ENCODE results near the gene MCRIP2.
A peak's percentile ranks its signal among the peaks of the same experiment; 100 is the strongest.

MCRIP2 gene

DNA sequence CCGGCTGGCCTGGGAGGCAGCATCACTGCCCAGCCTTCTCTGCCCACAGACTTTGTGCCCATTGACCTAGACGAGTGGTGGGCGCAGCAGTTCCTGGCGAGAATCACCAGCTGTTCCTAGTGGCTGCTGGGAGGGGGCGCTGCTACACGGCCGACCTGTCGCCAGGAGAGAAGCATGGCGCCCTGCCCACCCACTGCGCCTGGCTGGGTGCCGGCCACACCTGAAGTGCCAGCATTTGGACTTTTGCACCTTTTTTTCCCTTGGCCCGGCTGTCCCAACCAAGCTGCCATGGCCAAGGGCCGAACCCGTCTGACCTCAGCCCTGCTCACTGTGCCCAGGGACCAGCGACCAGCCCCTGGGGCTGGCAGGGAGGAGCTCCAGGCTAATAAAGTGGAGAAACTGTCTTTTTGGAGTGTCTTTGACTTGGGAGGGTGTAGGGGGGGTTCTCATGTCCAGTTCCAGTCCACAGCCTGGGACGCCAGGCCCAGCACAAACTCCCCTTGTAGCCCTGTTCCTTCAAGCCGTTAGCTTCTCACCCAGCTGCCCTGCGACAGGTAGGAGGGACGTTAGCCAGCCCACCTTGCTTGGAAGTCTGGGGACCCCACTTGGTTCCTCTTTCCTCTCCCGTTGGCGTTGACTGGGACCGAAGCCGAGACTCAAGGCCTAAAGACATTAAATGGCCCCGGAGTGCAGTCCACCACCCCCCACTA, 6.6 kb downstream of the MCRIP2 start:
- DNase-seq (ENCODE audit: low read depth): no peak

DNA sequence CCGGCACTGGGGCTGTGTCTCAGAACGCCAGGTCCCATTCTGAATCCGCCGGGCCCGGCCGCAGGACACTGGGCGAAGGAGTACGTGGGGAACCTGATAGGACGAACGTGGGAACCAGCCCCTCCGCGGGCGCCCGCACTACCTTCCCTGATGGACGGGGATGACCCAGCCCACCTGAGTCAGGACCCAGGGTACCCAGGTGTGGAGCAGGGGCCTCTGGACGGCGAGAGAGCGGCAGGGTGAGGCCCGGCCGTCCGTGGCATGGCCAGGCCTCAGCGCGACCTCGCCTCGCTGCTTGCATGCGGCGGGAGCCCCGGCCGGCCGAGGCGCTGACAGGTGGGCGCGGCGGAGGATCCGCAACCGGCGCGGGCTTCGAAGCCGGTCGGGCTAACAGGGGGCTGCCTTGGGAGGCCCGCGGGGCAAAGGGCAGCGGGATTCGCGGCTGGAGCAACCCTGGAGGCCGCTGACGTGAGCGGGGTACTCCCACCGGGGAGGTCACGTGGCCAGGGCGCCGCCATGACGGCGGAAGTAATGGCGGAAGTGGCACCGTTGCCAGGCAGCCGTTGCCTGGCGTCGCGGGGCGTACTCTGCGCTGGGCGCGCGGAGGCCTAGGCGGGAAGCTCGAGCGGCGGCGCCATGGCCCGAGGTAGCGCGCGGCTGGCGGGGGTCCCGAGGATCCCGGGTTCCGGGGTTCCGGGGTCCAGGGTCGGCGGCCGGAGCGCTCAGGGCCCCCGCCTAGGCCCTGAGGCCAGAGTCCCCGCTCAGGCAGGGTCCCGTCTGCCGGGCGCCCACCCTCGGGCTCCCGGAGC, 7.4 kb downstream of the MCRIP2 start, which contains the start of gene WDR90:
Gene WDR90, plus strand, starts transcription at position 585 of the 809 bp plus-strand sequence. Its CDS starts 52 bp downstream, at position 637.
- peak; percentile 91 for DNase-seq (ENCODE audit: low read depth)

DNA sequence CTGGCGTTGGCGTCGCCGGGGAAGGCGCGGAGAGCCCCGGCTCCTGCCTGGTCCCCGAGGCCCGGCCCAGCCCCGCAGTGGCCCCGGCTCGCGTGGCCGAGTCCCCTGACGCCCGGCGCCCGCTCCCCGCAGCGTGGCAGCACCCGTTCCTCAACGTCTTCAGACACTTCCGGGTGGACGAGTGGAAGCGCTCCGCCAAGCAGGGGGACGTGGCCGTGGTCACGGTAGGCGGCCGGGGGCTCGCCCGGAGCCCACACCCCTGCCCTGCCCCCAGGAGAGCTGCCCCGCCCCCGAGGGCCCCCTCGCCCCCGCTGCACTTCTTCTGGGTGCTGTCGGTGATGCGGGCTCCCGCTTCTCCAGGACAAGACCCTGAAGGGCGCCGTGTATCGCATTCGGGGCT, 8.0 kb downstream of the MCRIP2 start:
- no peak for DNase-seq (ENCODE audit: low read depth)

DNA sequence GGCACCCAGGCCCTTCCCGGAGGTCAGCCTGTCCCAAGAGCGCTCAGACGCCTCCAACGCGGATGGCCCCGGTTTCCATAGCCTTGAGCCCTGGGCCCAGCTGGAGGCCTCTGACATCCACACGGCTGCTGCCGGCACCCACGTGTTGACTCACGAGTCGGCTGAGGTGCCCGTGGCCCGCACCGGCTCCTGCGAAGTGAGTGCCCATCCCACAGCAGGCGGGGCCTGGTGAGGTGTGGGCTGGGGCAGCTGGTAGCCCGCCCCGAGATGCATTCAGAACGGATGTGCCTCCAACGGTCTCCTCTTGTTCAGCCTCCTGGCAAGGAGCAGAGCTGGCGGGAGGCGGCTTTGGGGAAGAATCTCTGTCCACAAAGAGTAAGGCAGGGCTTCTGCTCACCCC, 10.2 kb downstream of the MCRIP2 start:
- no peak for DNase-seq (ENCODE audit: low read depth)

DNA sequence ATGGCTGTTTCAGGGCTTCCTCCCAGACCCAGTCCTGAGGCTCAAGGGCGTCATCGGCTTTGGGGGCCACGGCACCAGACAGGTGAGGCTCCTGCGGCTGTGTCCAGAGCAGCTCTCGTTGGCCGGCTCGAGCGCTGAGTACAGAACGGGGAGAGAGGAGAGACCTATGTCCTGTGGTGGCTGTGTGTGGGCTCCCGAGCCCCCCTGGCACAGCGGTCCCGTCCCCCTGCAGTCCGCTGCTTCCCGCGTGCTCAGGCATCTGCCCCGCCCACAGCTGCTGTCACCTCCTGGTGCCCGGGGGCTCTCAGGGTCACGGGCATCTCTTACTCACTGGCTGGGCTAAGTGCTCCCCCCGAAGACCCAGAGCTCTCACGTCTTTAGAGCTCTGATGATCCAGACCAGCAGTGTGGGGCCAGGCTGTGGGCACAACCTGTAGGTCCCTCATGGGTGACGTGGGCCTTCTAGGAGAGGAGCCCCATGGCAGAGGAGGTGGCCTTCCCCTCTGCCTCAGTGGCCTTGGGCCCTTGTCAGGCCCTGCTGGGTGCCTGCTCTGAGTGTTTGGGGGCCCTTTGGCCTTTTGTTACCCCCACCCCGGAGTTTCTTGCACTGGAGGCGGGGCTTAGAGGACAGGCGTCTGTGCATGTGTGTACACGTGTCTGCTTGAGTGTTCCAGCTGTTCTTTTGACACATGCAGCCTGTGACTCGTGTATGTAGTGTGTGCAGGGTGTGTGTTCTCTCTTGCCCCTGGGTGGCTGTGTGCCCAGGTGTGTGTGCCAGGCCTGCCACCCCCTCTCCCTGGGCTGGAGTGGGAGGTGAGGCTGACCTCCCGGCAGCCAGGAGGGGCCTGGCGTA, 11.1 kb downstream of the MCRIP2 start:
- DNase-seq (ENCODE audit: low read depth): no peak

DNA sequence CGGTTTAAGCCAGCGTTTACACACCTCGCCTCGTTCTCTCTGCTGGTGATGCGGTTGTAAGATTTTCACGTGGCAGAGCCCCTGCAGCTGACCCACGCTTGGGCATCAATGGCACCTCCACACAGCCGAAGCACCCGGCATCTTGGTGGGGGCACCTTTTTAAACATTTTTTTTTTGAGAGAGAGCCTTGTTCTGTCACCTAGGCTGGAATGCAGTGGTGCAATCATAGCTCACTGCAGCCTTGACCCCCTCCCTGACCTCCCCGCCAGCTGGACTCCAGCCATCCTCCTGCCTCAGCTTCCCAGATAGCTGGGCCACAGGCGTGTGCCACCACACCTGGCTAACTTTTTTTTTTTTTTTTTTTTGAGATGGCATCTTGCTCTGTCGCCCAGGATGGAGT, 12.4 kb downstream of the MCRIP2 start:
- no peak for DNase-seq (ENCODE audit: low read depth)

DNA sequence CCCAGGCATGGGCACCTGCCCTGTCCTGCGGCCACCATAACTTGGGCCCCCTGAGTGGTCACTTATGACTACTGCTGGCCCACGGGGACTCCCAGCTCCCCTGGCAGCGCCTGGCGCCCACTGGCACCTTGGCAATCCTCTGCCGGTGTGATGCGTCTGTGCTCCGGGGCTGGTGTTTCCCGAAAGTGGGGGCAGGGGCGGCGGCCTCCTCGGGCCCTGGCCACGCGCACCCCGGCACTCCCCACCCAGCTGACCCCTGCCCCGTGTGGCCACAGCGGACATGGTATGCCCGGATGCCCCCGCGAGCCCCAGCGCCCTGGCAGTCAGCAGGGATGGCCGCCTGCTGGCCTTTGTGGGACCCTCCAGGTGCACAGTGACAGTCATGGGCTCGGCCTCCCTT, 15.9 kb downstream of the MCRIP2 start:
- DNase-seq (ENCODE audit: low read depth): no peak

DNA sequence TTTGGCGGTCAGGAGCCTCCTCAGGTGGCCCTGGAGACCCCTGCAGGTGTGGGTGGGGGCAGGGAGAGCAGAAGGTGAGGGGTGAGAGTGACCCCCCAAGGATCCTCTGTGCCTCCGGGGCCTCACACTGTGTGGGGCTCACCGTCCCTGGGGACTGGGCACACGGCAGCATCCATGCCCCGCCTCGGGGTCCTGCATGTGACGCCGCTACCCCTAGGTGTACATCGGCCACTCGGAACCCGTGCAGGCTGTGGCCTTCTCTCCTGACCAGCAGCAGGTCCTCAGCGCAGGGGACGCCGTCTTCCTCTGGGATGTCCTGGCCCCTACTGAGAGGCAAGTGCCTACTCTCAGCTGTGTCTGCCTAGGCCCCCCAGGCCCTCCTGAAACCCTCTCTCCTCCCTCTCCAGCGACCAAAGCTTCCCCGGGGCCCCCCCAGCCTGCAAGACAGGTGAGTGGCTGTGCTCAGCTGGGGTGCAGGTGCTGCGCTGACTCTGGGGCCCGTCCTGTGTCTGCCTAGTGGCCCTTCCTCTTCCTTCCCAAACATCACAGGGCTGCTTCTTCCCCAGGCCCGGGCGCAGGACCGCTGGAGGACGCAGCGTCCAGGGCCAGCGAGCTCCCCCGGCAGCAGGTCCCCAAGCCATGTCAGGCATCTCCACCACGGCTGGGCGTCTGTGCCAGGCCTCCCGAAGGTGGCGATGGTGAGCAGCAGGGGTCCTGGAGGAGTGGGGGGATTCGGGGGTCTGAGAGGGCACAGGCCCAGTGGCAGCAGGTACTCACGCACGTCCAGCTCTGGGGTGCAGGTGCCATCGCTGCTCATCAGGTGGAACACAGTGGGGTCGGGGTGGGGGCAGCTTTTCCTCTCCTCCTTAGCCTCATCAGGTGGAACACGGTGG, 17.3 kb downstream of the MCRIP2 start:
- no peak for DNase-seq (ENCODE audit: low read depth)

DNA sequence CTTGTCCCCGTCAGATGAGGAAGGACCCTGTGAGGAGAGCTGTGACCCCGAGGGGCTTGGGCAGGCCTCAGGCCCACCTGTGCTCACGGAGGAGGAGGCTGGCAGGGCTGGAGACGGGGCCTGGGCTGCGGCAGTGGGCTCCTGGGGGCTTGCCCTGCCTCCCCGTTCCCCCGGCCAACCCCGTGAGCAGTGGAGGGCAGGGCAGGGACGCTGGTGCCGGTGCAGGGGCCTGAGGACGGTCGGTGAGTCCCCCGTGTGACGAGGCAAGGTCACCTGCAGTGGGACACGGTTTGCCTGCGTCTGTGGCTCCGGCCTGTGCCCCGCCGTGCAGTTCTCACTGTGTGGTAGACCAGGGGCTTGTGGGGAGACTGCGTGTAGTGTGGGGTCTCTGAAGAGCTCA, 18.0 kb downstream of the MCRIP2 start:
- no peak for DNase-seq (ENCODE audit: low read depth)

DNA sequence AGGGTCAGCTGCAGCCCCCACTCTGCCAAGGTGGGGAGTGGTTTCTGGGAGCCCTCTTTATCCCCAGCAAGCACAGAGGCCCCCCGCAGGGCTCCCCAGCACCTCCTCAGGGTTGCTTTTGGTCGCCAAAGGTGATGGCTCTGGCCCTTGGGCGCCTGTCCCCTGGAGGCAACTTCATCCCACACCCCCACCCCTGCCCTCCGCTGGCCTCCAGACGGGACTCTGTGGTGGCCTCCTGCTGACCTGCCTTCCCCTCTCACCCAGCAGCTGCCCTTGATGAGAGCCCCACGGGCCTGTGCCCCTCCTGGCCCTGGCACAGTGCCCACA, 18.5 kb downstream of the MCRIP2 start:
- DNase-seq (ENCODE audit: low read depth): no peak

DNA sequence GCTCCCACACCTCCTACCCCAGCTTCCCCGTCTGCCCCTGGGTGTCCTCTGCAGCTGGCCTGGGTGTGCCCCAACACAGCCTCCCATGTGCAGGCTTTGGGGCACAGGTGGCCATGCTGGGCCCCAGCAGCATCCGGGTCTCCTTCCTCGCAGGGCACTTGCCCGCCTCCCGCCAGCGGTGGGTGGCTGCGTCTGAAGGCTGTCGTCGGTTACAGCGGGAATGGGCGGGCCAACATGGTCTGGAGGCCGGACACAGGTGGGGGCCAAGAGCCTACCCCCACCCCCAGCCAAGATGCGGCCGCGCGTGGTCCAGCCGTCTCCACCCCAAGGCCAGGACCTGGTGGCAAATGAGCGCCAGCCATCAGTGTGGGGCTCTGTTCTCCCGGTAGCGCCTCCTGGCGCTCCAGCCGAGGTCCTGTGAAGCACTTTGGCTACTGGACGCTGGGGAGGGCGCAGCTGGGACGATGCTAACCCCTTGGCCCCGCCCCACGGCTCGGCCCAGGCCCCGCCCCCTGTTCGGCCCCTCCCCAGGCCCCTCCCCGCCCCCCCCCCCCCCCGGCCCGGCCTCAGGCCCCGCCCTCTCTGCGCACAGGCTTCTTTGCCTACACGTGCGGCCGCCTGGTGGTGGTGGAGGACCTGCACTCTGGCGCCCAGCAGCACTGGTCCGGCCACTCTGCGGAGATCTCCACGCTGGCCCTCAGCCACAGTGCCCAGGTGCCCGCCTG, 19.0 kb downstream of the MCRIP2 start:
- peak; percentile 52 for DNase-seq (ENCODE audit: low read depth)

DNA sequence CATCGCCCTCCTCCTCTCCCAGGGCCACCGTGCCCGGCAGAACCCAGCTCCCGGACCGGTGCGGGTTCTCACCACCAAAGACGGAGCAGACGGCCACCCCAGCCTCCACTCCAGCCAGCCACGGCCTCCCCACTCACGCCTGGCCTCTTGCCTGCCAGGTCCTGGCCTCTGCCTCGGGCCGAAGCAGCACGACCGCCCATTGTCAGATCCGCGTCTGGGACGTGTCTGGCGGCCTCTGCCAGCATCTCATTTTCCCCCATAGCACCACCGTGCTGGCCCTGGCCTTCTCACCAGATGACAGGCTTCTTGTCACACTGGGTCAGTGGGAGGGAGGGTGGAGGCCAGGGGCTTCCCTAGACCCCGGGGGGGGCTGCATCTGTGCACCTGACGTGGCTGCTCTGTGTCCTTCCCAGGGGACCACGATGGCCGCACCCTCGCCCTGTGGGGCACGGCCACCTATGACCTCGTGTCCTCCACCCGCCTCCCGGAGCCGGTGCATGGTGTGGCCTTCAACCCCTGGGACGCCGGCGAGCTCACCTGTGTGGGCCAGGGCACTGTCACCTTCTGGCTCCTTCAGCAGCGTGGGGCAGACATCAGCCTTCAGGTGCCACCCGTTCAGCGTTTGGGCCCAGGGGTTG, 19.7 kb downstream of the MCRIP2 start:
- DNase-seq (ENCODE audit: low read depth): no peak

DNA sequence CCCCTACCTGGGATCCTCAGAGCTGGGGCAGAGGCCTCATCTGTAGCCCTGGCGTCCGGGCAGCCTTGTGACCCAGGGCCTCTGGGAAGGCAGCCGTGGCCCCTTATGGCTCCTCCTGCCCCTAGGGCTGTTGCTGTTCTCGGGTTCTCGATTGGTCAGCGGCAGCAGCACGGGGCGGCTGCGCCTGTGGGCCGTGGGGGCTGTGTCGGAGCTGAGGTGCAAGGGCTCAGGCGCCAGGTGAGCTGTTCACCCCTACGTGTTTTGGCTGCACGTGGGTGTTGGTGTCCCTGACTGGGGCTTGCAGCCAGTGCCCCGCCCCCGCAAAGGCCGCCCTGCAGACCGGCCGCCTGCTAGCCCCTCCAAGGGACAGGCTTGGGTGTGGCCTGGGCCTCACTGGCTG, 20.5 kb downstream of the MCRIP2 start:
- no peak for DNase-seq (ENCODE audit: low read depth)

DNA sequence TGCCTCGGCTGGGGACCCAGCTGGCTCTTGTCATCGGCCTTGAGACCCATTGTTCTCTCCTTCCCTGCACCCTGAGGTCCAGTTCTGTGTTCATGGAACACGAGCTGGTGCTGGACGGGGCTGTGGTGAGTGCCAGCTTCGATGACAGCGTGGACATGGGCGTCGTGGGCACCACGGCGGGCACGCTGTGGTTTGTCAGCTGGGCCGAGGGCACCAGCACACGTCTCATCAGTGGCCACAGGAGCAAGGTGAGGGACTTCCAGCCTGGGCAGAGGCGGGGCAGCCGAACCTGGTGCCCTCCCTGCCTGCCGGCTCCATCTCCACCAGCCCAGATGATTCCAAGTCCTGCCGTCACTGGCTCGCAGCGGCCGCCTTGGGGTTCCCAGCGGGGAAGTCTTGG, 21.0 kb downstream of the MCRIP2 start:
- no peak for DNase-seq (ENCODE audit: low read depth)

DNA sequence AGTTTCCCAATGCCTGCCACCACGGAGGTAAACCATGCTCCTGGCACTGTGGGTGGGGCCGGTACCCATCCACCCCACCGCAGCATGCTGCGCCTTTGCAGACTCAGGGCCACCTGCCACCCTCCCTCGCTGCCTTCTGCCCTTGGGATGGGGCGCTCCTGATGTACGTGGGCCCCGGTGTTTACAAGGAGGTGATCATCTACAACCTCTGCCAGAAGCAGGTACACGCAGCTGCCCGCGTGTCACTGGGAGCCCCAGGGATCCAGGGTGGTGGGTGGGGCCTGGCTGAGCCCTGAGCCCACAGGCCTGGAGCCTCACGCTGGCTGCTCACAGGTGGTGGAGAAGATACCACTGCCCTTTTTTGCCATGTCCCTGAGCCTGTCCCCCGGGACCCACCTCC, 24.9 kb downstream of the MCRIP2 start:
- DNase-seq (ENCODE audit: low read depth): no peak

DNA sequence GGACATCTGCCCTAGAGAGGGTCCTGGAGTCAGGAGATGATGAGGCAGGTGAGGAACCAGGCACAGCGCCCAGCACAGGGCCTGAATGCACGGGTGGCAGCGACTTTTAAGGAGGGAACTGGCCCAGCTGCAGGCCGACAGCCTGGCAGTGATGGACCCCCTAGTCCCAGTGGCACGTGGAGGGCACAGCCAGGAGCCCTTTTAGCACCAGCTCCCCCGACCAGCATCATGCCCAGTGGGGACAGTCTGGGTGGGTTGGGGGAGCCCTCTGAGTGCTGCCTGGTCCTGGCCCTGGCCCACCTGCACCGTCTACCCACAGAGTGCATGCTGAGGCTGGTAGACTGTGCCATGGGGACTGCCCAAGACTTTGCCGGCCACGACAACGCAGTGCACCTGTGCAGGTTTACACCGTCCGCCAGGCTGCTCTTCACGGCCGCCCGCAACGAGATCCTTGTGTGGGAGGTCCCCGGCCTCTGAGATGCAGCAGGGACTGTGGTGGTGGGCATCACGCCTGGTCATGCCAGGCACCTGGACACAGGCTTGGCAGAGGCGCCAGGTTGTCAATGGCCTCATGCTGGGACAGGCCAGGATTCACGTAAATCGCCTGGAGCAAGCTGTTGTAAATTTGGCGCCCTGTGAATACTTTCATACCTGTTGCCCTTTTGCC, 25.6 kb downstream of the MCRIP2 start:
- no peak for DNase-seq (ENCODE audit: low read depth)

DNA sequence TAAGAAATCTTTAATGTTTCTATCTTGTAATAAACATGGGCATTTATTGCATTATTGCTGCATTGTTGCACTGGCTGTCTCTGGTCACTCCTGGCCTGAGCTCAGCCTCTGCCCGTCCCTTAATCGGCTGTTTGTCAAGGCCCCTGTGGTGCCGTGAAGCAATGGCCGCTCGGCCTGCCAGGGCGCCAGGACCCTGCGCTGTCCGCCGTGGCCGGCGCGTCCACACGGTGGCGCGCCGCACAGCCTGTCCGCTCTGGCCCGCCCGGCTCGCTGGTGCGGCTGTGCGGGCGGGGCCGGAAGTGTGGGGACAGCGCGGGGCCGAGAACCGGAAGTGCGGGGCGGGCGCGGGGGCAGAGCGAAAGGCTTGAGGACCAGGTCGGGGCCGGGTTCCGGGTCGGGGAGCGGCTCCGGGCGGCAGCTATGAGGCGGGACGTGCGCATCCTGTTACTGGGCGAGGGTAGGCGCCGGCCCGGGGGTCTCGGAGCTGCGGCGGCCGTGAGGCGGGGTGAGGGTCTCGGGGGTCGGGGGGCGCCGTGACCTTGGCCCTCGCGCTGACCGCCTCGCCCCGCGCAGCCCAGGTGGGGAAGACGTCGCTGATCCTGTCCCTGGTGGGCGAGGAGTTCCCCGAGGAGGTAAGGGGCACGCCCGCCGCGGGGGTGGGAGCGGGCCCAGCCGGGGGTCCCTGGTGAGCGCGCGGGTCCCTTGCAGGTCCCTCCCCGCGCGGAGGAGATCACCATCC, 26.3 kb downstream of the MCRIP2 start, which contains the start of gene RHOT2:
Gene RHOT2, plus strand, starts transcription at position 353 of the 739 bp plus-strand sequence. Its CDS starts 68 bp downstream, at position 421.
- peak; percentile 93 for DNase-seq (ENCODE audit: low read depth)

DNA sequence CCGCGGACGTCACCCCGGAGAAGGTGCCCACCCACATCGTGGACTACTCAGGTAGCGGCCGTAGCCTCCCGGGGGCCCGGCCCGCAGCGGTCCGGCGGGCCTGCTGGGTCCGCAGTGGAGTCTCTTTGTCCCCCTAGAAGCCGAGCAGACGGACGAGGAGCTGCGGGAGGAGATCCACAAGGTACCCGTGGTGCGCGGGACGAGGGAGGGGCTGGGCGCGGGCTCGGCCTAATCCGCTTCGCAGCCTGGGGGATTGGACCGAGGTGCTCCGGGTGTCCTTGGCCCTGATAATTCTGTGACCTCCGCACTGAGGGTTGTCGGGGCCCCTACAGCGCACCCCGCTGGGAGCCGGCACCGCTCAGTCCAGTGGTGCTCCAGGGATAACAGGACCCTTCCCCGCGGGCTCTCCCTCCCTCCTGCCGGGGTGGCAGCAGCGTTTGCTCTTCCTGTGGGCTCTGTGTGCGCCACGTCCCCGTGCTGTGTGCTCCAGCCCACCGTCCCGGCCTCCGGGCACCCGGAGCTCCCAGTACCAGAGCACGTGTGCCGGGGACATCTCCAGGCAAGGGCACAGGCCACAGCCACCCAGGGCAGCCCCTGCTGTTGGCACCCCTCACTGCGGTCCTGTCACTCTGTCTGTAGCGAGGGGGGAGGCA, 27.0 kb downstream of the MCRIP2 start:
- DNase-seq (ENCODE audit: low read depth): no peak

DNA sequence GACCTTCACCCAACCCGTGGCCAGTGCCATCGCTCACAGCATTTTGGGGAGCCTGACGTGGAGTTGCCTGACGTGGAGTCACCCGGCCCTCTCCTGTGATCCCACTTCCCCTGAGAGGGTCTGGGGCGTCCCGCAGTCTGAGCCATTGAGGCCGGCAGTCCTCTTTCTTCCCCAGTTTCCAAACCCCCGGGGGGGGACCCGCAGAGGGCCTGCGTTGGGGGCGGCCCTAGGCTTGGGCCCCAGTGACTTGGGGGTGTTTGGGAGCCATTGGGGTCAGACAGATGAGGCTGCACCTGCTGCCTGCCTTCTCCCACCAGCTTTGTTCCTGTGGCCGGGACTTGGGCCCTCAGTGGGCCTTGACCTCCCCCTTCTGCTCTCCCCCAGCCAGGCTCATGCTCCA, 28.0 kb downstream of the MCRIP2 start:
- DNase-seq (ENCODE audit: low read depth): no peak

Data from activated T-helper 9 cell treated with anti-CD3 and anti-CD28 coated beads, Interleukin-2, amount 50 U/mL, for 16 hours (primary cell).